AG04450 (cell line): Measurements from ENCODE around the gene FRMD3. TPM values are rescaled to one million over a fixed set of nuclear protein-coding genes. Genes with fewer than 3 reads are reported as not detected.

Experiments
- CTCF ChIA-PET: fragments of 300-600, 350-600 bp; formaldehyde crosslinking; extraction: SDS; loops from one replicate; lab custom pipeline; 2022; ENCODE audit warnings: antibody characterized with exemption, inconsistent platforms; lab: Charles Lee
- POLR2A ChIA-PET: fragments of 350-600 bp; formaldehyde crosslinking; extraction: SDS; loops from one replicate; lab custom pipeline; 2021; ENCODE audit warnings: antibody characterized with exemption, inconsistent platforms; lab: Yijun Ruan, JAX
- DNase-seq: peaks from one replicate; pipeline ENCODE4 v3.0.0-alpha.2; 2011; ENCODE audit warnings: low read depth, low spot score
- H3K27ac ChIP-seq: one replicate; pipeline ENCODE4 v1.5.1; 2012; ENCODE audit warnings: low read depth, low read length, control low read depth
- H3K27me3 ChIP-seq: one replicate; pipeline ENCODE4 v1.6.0; 2012; ENCODE audit warnings: low read length; ENCODE audit not compliant: control insufficient read depth, insufficient read depth
- H3K4me3 ChIP-seq: 2 replicates; pipeline ENCODE4 v1.5.1; 2011; ENCODE audit warnings: mild to moderate bottlenecking, low read depth, low read length, control low read depth
- H3K9me3 ChIP-seq: 2 replicates; pipeline ENCODE4 v1.5.1; 2012; ENCODE audit warnings: low read length; ENCODE audit not compliant: control insufficient read depth, insufficient read depth
- CTCF ChIP-seq: IDR thresholded peaks from 2 replicates; pipeline ENCODE4 v1.5.1; 2011; ENCODE audit warnings: low read depth, low read length, control low read depth, inconsistent platforms
- polyA plus RNA-seq: library from polyadenylated mRNA; depleted of rRNA; stranded (reverse); fragments of >200 nt; gene quantifications from 2 replicates; pipeline ENCODE4 v1.2.3, GENCODE V29; 2011

The FRMD3 gene
- polyA plus RNA-seq, 1 experiment: 0.10 TPM

GRCh38 chr9:83526901-83527300 lies 11.3 kb downstream of the FRMD3 start:
- H3K4me3 ChIP-seq: no peak overlapping the region
- DNase-seq: no peak
- ChIA-PET POLR2A (interaction anchor here (0.6 kb wide), 1 partner anchor 669 kb away, joined by 3 read pairs; no protein-coding TSS in a partner anchor), CTCF (no interaction called here)
- H3K27me3 ChIP-seq: no peaks in the 10 kb centered on the region
- H3K27ac ChIP-seq: no peak overlapping the region
- TF ChIP-seq CTCF: no peak
- no peaks in the 10 kb centered on the region for H3K9me3 ChIP-seq

GRCh38 chr9:83526211-83526610 lies 12.0 kb downstream of the FRMD3 start:
- Histone ChIP-seq H3K4me3 (no peak overlapping the region), H3K9me3 (no peaks in the 10 kb centered on the region), H3K27ac (no peak overlapping the region), H3K27me3 (no peaks in the 10 kb centered on the region)
- POLR2A ChIA-PET: no interaction called here
- no peak for DNase-seq
- CTCF ChIA-PET: no interaction called here
- TF ChIP-seq CTCF: no peak

- ChIA-PET POLR2A (no interaction called here), CTCF (no interaction called here)
- Histone ChIP-seq H3K27me3 (no peaks in the 10 kb centered on the region), H3K27ac (no peak overlapping the region), H3K9me3 (no peaks in the 10 kb centered on the region), H3K4me3 (no peak overlapping the region)
- no peak for TF ChIP-seq CTCF
- DNase-seq: no peak
These were observed 14.5 kb downstream of the FRMD3 start for GRCh38 chr9:83523684-83524083.

GRCh38 chr9:83521411-83521810 lies 16.8 kb downstream of the FRMD3 start:
- TF ChIP-seq CTCF: no peak

GRCh38 chr9:83521011-83521410 lies 17.2 kb downstream of the FRMD3 start:
- no peaks in the 10 kb centered on the region for H3K27me3 ChIP-seq
- no peak overlapping the region for H3K27ac ChIP-seq
- ChIA-PET POLR2A (no interaction called here), CTCF (no interaction called here)
- H3K9me3 ChIP-seq: no peaks in the 10 kb centered on the region
- no peak overlapping the region for H3K4me3 ChIP-seq
- DNase-seq: no peak
- no peak for TF ChIP-seq CTCF

More at GRCh38 chr9:83521411-83521810, 16.8 kb downstream of the FRMD3 start:
- CTCF ChIA-PET: no interaction called here
- H3K27me3 ChIP-seq: no peaks in the 10 kb centered on the region
- H3K27ac ChIP-seq: no peak overlapping the region
- POLR2A ChIA-PET: no interaction called here
- no peak overlapping the region for H3K4me3 ChIP-seq
- DNase-seq: no peak
- no peaks in the 10 kb centered on the region for H3K9me3 ChIP-seq
